Activated CD8-positive, alpha-beta memory T cell treated with anti-CD3 and anti-CD28 coated beads for 48 hours (primary cell): ENCODE data around the gene IGF1R.

ENCODE experiments used
- DNase-seq, 3 experiments: peaks; one replicate each; pipeline ENCODE4 v3.0.0-alpha.2; 2020; ENCODE audit warnings: low read depth in 2 of 3, low spot score in 2 of 3

Gene IGF1R

GRCh38 chr15:98794211-98794610, 145.9 kb downstream of the IGF1R start:
- DNase-seq = no peak

- DNase-seq = no peak
Measured at GRCh38 chr15:98794748-98795147, 146.4 kb downstream of the IGF1R start.

- no peak for DNase-seq
Measured at GRCh38 chr15:98795980-98796379, 147.6 kb downstream of the IGF1R start.

GRCh38 chr15:98796685-98797357, 148.5 kb downstream of the IGF1R start:
- DNase-seq = no peak

GRCh38 chr15:98798375-98798893, 150.1 kb downstream of the IGF1R start:
- DNase-seq = no peak

- no peak for DNase-seq
Measured at GRCh38 chr15:98799461-98800390, 151.4 kb downstream of the IGF1R start.

- DNase-seq = no peak
Measured at GRCh38 chr15:98800437-98801233, 152.3 kb downstream of the IGF1R start.

GRCh38 chr15:98801234-98801561, 152.9 kb downstream of the IGF1R start:
- DNase-seq = no peak

GRCh38 chr15:98802187-98802586, 153.8 kb downstream of the IGF1R start:
- DNase-seq = no peak

GRCh38 chr15:98803228-98804056, 155.1 kb downstream of the IGF1R start:
- DNase-seq = no peak

GRCh38 chr15:98804057-98804380, 155.7 kb downstream of the IGF1R start:
- DNase-seq = no peak

- DNase-seq = no peak
Measured at GRCh38 chr15:98805434-98806274, 157.3 kb downstream of the IGF1R start.

- no peak for DNase-seq
Measured at GRCh38 chr15:98806275-98806895, 158.0 kb downstream of the IGF1R start.

- no peak for DNase-seq
Measured at GRCh38 chr15:98807262-98807661, 158.9 kb downstream of the IGF1R start.

GRCh38 chr15:98809273-98809672, 160.9 kb downstream of the IGF1R start:
- DNase-seq = no peak

GRCh38 chr15:98812716-98813446, 164.5 kb downstream of the IGF1R start:
- no peak for DNase-seq

- DNase-seq = no peak
Measured at GRCh38 chr15:98813951-98814350, 165.6 kb downstream of the IGF1R start.

- DNase-seq = no peak
Measured at GRCh38 chr15:98815207-98815606, 166.9 kb downstream of the IGF1R start.

- no peak for DNase-seq
Measured at GRCh38 chr15:98817745-98818144, 169.4 kb downstream of the IGF1R start.
